IPS-18c (cell line): ENCODE measurements around the gene GTPBP6.
"Not testable (repeated sequence)": the region's sequence is repeated elsewhere in the genome, so short reads cannot be mapped to it uniquely, and the experiment has no call there.

ENCODE experiments used
- H3K4me3 ChIP-seq: 2 replicates; pipeline ENCODE4 v1.7.0; 2013; ENCODE audit warnings: low read depth, mild to moderate bottlenecking, low read length, moderate library complexity; ENCODE audit not compliant: insufficient read depth
- H3K9me3 ChIP-seq: one replicate; pipeline ENCODE4 v1.6.1; 2013; ENCODE audit warnings: mild to moderate bottlenecking, low read length, moderate library complexity; ENCODE audit not compliant: control insufficient read depth, insufficient read depth

GTPBP6 gene

GRCh38 chrX:311156-312129, 7.2 kb downstream of the GTPBP6 start:
- H3K4me3 ChIP-seq = no peak overlapping the region
- H3K9me3 ChIP-seq = no peaks in the 10 kb centered on the region

GRCh38 chrX:310621-311155, 7.9 kb downstream of the GTPBP6 start:
- H3K4me3 ChIP-seq = no peak overlapping the region
- no peaks in the 10 kb centered on the region for H3K9me3 ChIP-seq

GRCh38 chrX:308821-309520, 9.6 kb downstream of the GTPBP6 start:
- Histone ChIP-seq H3K9me3 (no peaks in the 10 kb centered on the region), H3K4me3 (no peak overlapping the region)

- Histone ChIP-seq H3K4me3 (no peak overlapping the region), H3K9me3 (no peaks in the 10 kb centered on the region)
These were observed 11.1 kb downstream of the GTPBP6 start for GRCh38 chrX:307261-308111.

GRCh38 chrX:306614-307251, 11.9 kb downstream of the GTPBP6 start:
- not testable (repeated sequence) for H3K4me3 ChIP-seq, H3K9me3 ChIP-seq

- H3K9me3 ChIP-seq, H3K4me3 ChIP-seq: not testable (repeated sequence)
These were observed 12.6 kb downstream of the GTPBP6 start for GRCh38 chrX:305781-306613.

GRCh38 chrX:302975-303374, 15.6 kb downstream of the GTPBP6 start:
- H3K9me3 ChIP-seq = no peaks in the 10 kb centered on the region

GRCh38 chrX:300334-300733, 18.3 kb downstream of the GTPBP6 start:
- H3K4me3 ChIP-seq = no peak overlapping the region
- H3K9me3 ChIP-seq = no peaks in the 10 kb centered on the region

More at GRCh38 chrX:302975-303374, 15.6 kb downstream of the GTPBP6 start:
- H3K4me3 ChIP-seq = no peak overlapping the region

GRCh38 chrX:298993-299392, 19.6 kb downstream of the GTPBP6 start:
- no peak overlapping the region for H3K4me3 ChIP-seq
- no peaks in the 10 kb centered on the region for H3K9me3 ChIP-seq

GRCh38 chrX:295136-295535, 23.5 kb downstream of the GTPBP6 start:
- H3K4me3 ChIP-seq = no peak overlapping the region
- no peaks in the 10 kb centered on the region for H3K9me3 ChIP-seq

- Histone ChIP-seq H3K9me3 (no peaks in the 10 kb centered on the region), H3K4me3 (no peak overlapping the region)
These were observed 25.4 kb downstream of the GTPBP6 start for GRCh38 chrX:292900-293897.

GRCh38 chrX:291411-291901, 27.1 kb downstream of the GTPBP6 start:
- no peak overlapping the region for H3K4me3 ChIP-seq
- no peaks in the 10 kb centered on the region for H3K9me3 ChIP-seq

GRCh38 chrX:290476-291166, 28.0 kb downstream of the GTPBP6 start:
- H3K4me3 ChIP-seq = no peak overlapping the region
- H3K9me3 ChIP-seq = no peaks in the 10 kb centered on the region

- Histone ChIP-seq H3K4me3 (no peak overlapping the region), H3K9me3 (no peaks in the 10 kb centered on the region)
These were observed 30.0 kb downstream of the GTPBP6 start for GRCh38 chrX:288561-288991.
